Measurements from ENCODE around the gene GABRG3. TPM values are rescaled to one million over a fixed set of nuclear protein-coding genes. Genes with fewer than 3 reads are reported as not detected.

The GABRG3 gene
- total RNA-seq, 1 donor from 2014 or later, result 0.54 TPM

- H3K79me2 ChIP-seq (ENCODE audit: insufficient read depth, low read length), result no peaks in the 10 kb centered on the region
- H3K27me3 ChIP-seq (ENCODE audit: insufficient read depth, low read length), result peaks cover 5% of the 10 kb centered on the region
- DNase-seq (ENCODE audit: low read depth) (peak; percentile 62), FAIRE-seq (no peak)
- H3K9ac ChIP-seq (ENCODE audit: low read length), result no peak overlapping the region
- H3K36me3 ChIP-seq (ENCODE audit: insufficient read depth, low read length), result no peaks in the 10 kb centered on the region
- H3K9me3 ChIP-seq (ENCODE audit: insufficient read depth, low read depth, low read length), result no peaks in the 10 kb centered on the region
- Mint-ChIP-seq H3K9me3 (ENCODE audit: unreplicated experiment) (peaks cover 2% of the 10 kb centered on the region), H3K4me3 (ENCODE audit: unreplicated experiment) (peak overlapping the region; percentile 88), H3K4me1 (ENCODE audit: low read depth, unreplicated experiment) (peaks cover 5% of the 10 kb centered on the region), H3K27ac (ENCODE audit: unreplicated experiment) (peak overlapping the region; percentile 66), H3K27me3 (ENCODE audit: low read depth, unreplicated experiment) (peaks cover 34% of the 10 kb centered on the region), H3K36me3 (ENCODE audit: low read depth, unreplicated experiment) (no peaks in the 10 kb centered on the region)
- peak overlapping the region; percentile 79 for H2AFZ ChIP-seq (ENCODE audit: low read depth, low read length)
- H4K20me1 ChIP-seq (ENCODE audit: insufficient read depth, low read length), result no peaks in the 10 kb centered on the region
- H3K4me1 ChIP-seq (ENCODE audit: insufficient read depth, low read length), result peaks cover 3% of the 10 kb centered on the region
- no peak overlapping the region for H3K27ac ChIP-seq (ENCODE audit: low read depth, low read length)
- peak overlapping the region; percentile 85 for H3K4me2 ChIP-seq (ENCODE audit: low read length)
- H3K4me3 ChIP-seq (ENCODE audit: insufficient read depth, low read depth, low read length), result peak overlapping the region; percentile 57
- no peak for TF ChIP-seq EZH2 (IDR thresholded peaks at IDR 0.05; ENCODE audit: insufficient read depth, low read length)
- TF ChIP-seq CTCF (IDR thresholded peaks at IDR 0.05; ENCODE audit: insufficient read depth, low read depth, low read length), result no peak
Measured at GRCh38 chr15:26967719-26968269, 3.2 kb upstream of the GABRG3 start.

GRCh38 chr15:26968806-26969205 is 2.2 kb upstream of the GABRG3 start:
- FAIRE-seq, result no peak
- Mint-ChIP-seq H3K36me3 (ENCODE audit: low read depth, unreplicated experiment) (no peaks in the 10 kb centered on the region), H3K9me3 (ENCODE audit: unreplicated experiment) (peaks cover 2% of the 10 kb centered on the region), H3K4me1 (ENCODE audit: low read depth, unreplicated experiment) (peaks cover 7% of the 10 kb centered on the region), H3K27ac (ENCODE audit: unreplicated experiment) (no peak overlapping the region), H3K4me3 (ENCODE audit: unreplicated experiment) (peak overlapping the region; percentile 62), H3K27me3 (ENCODE audit: low read depth, unreplicated experiment) (peaks cover 34% of the 10 kb centered on the region)
- Histone ChIP-seq H3K4me2 (ENCODE audit: low read length) (no peak overlapping the region), H3K36me3 (ENCODE audit: insufficient read depth, low read length) (no peaks in the 10 kb centered on the region), H3K27ac (ENCODE audit: low read depth, low read length) (no peak overlapping the region), H3K27me3 (ENCODE audit: insufficient read depth, low read length) (peaks cover 5% of the 10 kb centered on the region), H3K9me3 (ENCODE audit: insufficient read depth, low read depth, low read length) (no peaks in the 10 kb centered on the region), H4K20me1 (ENCODE audit: insufficient read depth, low read length) (no peaks in the 10 kb centered on the region), H3K4me1 (ENCODE audit: insufficient read depth, low read length) (peaks cover 3% of the 10 kb centered on the region), H3K9ac (ENCODE audit: low read length) (no peak overlapping the region), H3K4me3 (ENCODE audit: insufficient read depth, low read depth, low read length) (no peak overlapping the region), H3K79me2 (ENCODE audit: insufficient read depth, low read length) (no peaks in the 10 kb centered on the region), H2AFZ (ENCODE audit: low read depth, low read length) (no peak overlapping the region)
- no peak for TF ChIP-seq CTCF (IDR thresholded peaks at IDR 0.05; ENCODE audit: insufficient read depth, low read depth, low read length)
- TF ChIP-seq EZH2 (IDR thresholded peaks at IDR 0.05; ENCODE audit: insufficient read depth, low read length), result no peak
- no peak for DNase-seq (ENCODE audit: low read depth)

- Histone ChIP-seq H3K4me2 (ENCODE audit: low read length) (peak overlapping the region; percentile 82), H3K4me3 (ENCODE audit: insufficient read depth, low read depth, low read length) (peak overlapping the region; percentile 33)
- H3K4me3 Mint-ChIP-seq (ENCODE audit: unreplicated experiment), result peak overlapping the region; percentile 74
Measured at GRCh38 chr15:26971271-26972018, 464 bp downstream of the GABRG3 start.

More at GRCh38 chr15:26971271-26972018, 464 bp downstream of the GABRG3 start:
- TF ChIP-seq CTCF (IDR thresholded peaks at IDR 0.05; ENCODE audit: insufficient read depth, low read depth, low read length), result no peak
- no peak for TF ChIP-seq EZH2 (IDR thresholded peaks at IDR 0.05; ENCODE audit: insufficient read depth, low read length)
- Mint-ChIP-seq H3K27ac (ENCODE audit: unreplicated experiment) (no peak overlapping the region), H3K4me1 (ENCODE audit: low read depth, unreplicated experiment) (peaks cover 7% of the 10 kb centered on the region), H3K36me3 (ENCODE audit: low read depth, unreplicated experiment) (no peaks in the 10 kb centered on the region), H3K27me3 (ENCODE audit: low read depth, unreplicated experiment) (peaks cover 27% of the 10 kb centered on the region), H3K9me3 (ENCODE audit: unreplicated experiment) (no peaks in the 10 kb centered on the region)
- DNase-seq (ENCODE audit: low read depth) (no peak), FAIRE-seq (no peak)
- Histone ChIP-seq H3K79me2 (ENCODE audit: insufficient read depth, low read length) (no peaks in the 10 kb centered on the region), H4K20me1 (ENCODE audit: insufficient read depth, low read length) (no peaks in the 10 kb centered on the region), H3K36me3 (ENCODE audit: insufficient read depth, low read length) (no peaks in the 10 kb centered on the region), H3K4me1 (ENCODE audit: insufficient read depth, low read length) (peaks cover 3% of the 10 kb centered on the region), H3K27ac (ENCODE audit: low read depth, low read length) (no peak overlapping the region), H2AFZ (ENCODE audit: low read depth, low read length) (peak overlapping the region; percentile 63), H3K9ac (ENCODE audit: low read length) (no peak overlapping the region), H3K27me3 (ENCODE audit: insufficient read depth, low read length) (peaks cover 5% of the 10 kb centered on the region), H3K9me3 (ENCODE audit: insufficient read depth, low read depth, low read length) (no peaks in the 10 kb centered on the region)

All from astrocyte (in vitro differentiated cells and primary cell).